Stimulated activated naive CD8-positive, alpha-beta T cell treated with anti-CD3 and anti-CD28 coated beads, Interleukin-15, Interleukin-2, amounts not matched to agents 100 ng/mL and 50 ng/mL, for 24 hours (primary cell): Measurements from ENCODE around the gene FKBP5.
A peak's percentile ranks its signal among the peaks of the same experiment; 100 is the strongest.
"Not testable (repeated sequence)": the region's sequence is repeated elsewhere in the genome, so short reads cannot be mapped to it uniquely, and the experiment has no call there.

Experiments used
- H3K27ac Mint-ChIP-seq: one replicate; pipeline ENCODE4 v1.8.0; 2021; ENCODE audit warnings: mild to moderate bottlenecking, mixed read lengths
- H3K27me3 Mint-ChIP-seq: one replicate; pipeline ENCODE4 v1.8.0; 2021; ENCODE audit warnings: mixed read lengths
- H3K36me3 Mint-ChIP-seq: one replicate; pipeline ENCODE4 v1.8.0; 2021; ENCODE audit warnings: low read depth, mixed read lengths
- H3K4me1 Mint-ChIP-seq: one replicate; pipeline ENCODE4 v1.8.0; 2021; ENCODE audit warnings: low read depth, mixed read lengths
- H3K4me3 Mint-ChIP-seq: one replicate; pipeline ENCODE4 v1.8.0; 2021; ENCODE audit warnings: mild to moderate bottlenecking, mixed read lengths
- H3K9me3 Mint-ChIP-seq: one replicate; pipeline ENCODE4 v1.8.0; 2021; ENCODE audit warnings: mixed read lengths

Gene FKBP5

GRCh38 chr6:35713006-35713767 lies 24.5 kb upstream of the FKBP5 start:
- Mint-ChIP-seq H3K4me3 (no peak overlapping the region), H3K27me3 (no peaks in the 10 kb centered on the region), H3K9me3 (peaks cover 3% of the 10 kb centered on the region)

GRCh38 chr6:35711731-35712130 lies 23.0 kb upstream of the FKBP5 start:
- H3K4me3 Mint-ChIP-seq, result no peak overlapping the region
- H3K27me3 Mint-ChIP-seq, result no peaks in the 10 kb centered on the region
- H3K9me3 Mint-ChIP-seq, result peaks cover 3% of the 10 kb centered on the region
- no peak overlapping the region for H3K27ac Mint-ChIP-seq
- peaks cover 25% of the 10 kb centered on the region for H3K4me1 Mint-ChIP-seq
- peaks cover 4% of the 10 kb centered on the region for H3K36me3 Mint-ChIP-seq

More at GRCh38 chr6:35713006-35713767, 24.5 kb upstream of the FKBP5 start:
- Mint-ChIP-seq H3K27ac (no peak overlapping the region), H3K4me1 (peaks cover 40% of the 10 kb centered on the region), H3K36me3 (peaks cover 4% of the 10 kb centered on the region)

GRCh38 chr6:35710241-35710847 lies 21.6 kb upstream of the FKBP5 start:
- no peaks in the 10 kb centered on the region for H3K27me3 Mint-ChIP-seq
- peaks cover 24% of the 10 kb centered on the region for H3K4me1 Mint-ChIP-seq
- peak overlapping the region; percentile 68 for H3K27ac Mint-ChIP-seq
- H3K4me3 Mint-ChIP-seq, result peak overlapping the region; percentile 9
- peaks cover 4% of the 10 kb centered on the region for H3K36me3 Mint-ChIP-seq
- peaks cover 3% of the 10 kb centered on the region for H3K9me3 Mint-ChIP-seq

- Mint-ChIP-seq H3K36me3 (peaks cover 4% of the 10 kb centered on the region), H3K4me3 (no peak overlapping the region), H3K27ac (no peak overlapping the region), H3K4me1 (peaks cover 21% of the 10 kb centered on the region), H3K27me3 (no peaks in the 10 kb centered on the region), H3K9me3 (peaks cover 3% of the 10 kb centered on the region)
Measured at GRCh38 chr6:35708585-35708984, 19.9 kb upstream of the FKBP5 start.

GRCh38 chr6:35707714-35708407 lies 19.1 kb upstream of the FKBP5 start:
- H3K36me3 Mint-ChIP-seq, result peaks cover 4% of the 10 kb centered on the region
- no peaks in the 10 kb centered on the region for H3K27me3 Mint-ChIP-seq
- peaks cover 14% of the 10 kb centered on the region for H3K4me1 Mint-ChIP-seq
- H3K9me3 Mint-ChIP-seq, result peaks cover 3% of the 10 kb centered on the region
- H3K4me3 Mint-ChIP-seq, result no peak overlapping the region
- no peak overlapping the region for H3K27ac Mint-ChIP-seq

GRCh38 chr6:35706468-35706867 lies 17.8 kb upstream of the FKBP5 start:
- no peak overlapping the region for H3K4me3 Mint-ChIP-seq
- no peak overlapping the region for H3K27ac Mint-ChIP-seq
- peaks cover 4% of the 10 kb centered on the region for H3K36me3 Mint-ChIP-seq
- H3K9me3 Mint-ChIP-seq, result peaks cover 3% of the 10 kb centered on the region
- H3K27me3 Mint-ChIP-seq, result no peaks in the 10 kb centered on the region
- H3K4me1 Mint-ChIP-seq, result peaks cover 14% of the 10 kb centered on the region

- H3K4me1 Mint-ChIP-seq, result no peaks in the 10 kb centered on the region
- no peak overlapping the region for H3K4me3 Mint-ChIP-seq
- H3K9me3 Mint-ChIP-seq, result no peaks in the 10 kb centered on the region
- H3K36me3 Mint-ChIP-seq, result no peaks in the 10 kb centered on the region
- no peak overlapping the region for H3K27ac Mint-ChIP-seq
- no peaks in the 10 kb centered on the region for H3K27me3 Mint-ChIP-seq
Measured at GRCh38 chr6:35703554-35703953, 14.8 kb upstream of the FKBP5 start.

GRCh38 chr6:35698858-35699257 lies 10.1 kb upstream of the FKBP5 start:
- Mint-ChIP-seq H3K27me3 (no peaks in the 10 kb centered on the region), H3K9me3 (no peaks in the 10 kb centered on the region), H3K36me3 (no peaks in the 10 kb centered on the region), H3K4me3 (no peak overlapping the region), H3K4me1 (no peaks in the 10 kb centered on the region), H3K27ac (no peak overlapping the region)

- not testable (repeated sequence) for H3K4me1 Mint-ChIP-seq, H3K27ac Mint-ChIP-seq, H3K27me3 Mint-ChIP-seq, H3K4me3 Mint-ChIP-seq, H3K9me3 Mint-ChIP-seq, H3K36me3 Mint-ChIP-seq
Measured at GRCh38 chr6:35698430-35698829, 9.7 kb upstream of the FKBP5 start.

GRCh38 chr6:35694462-35694861 lies 5.7 kb upstream of the FKBP5 start:
- Mint-ChIP-seq H3K4me3 (no peak overlapping the region), H3K27me3 (no peaks in the 10 kb centered on the region), H3K9me3 (no peaks in the 10 kb centered on the region), H3K27ac (no peak overlapping the region), H3K4me1 (peaks cover 3% of the 10 kb centered on the region), H3K36me3 (no peaks in the 10 kb centered on the region)

GRCh38 chr6:35691027-35691824 lies 2.5 kb upstream of the FKBP5 start:
- H3K27me3 Mint-ChIP-seq, result no peaks in the 10 kb centered on the region

GRCh38 chr6:35690484-35690883 lies 1.8 kb upstream of the FKBP5 start:
- Mint-ChIP-seq H3K4me3 (no peak overlapping the region), H3K4me1 (peaks cover 25% of the 10 kb centered on the region), H3K9me3 (no peaks in the 10 kb centered on the region), H3K36me3 (no peaks in the 10 kb centered on the region), H3K27ac (no peak overlapping the region), H3K27me3 (no peaks in the 10 kb centered on the region)

More at GRCh38 chr6:35691027-35691824, 2.5 kb upstream of the FKBP5 start:
- H3K9me3 Mint-ChIP-seq, result no peaks in the 10 kb centered on the region
- H3K4me1 Mint-ChIP-seq, result peaks cover 19% of the 10 kb centered on the region
- no peak overlapping the region for H3K4me3 Mint-ChIP-seq
- H3K36me3 Mint-ChIP-seq, result no peaks in the 10 kb centered on the region
- no peak overlapping the region for H3K27ac Mint-ChIP-seq

GRCh38 chr6:35690006-35690405 lies 1.3 kb upstream of the FKBP5 start:
- H3K36me3 Mint-ChIP-seq, H3K4me3 Mint-ChIP-seq, H3K9me3 Mint-ChIP-seq, H3K27me3 Mint-ChIP-seq, H3K27ac Mint-ChIP-seq: not testable (repeated sequence)
- peaks cover 25% of the 10 kb centered on the region for H3K4me1 Mint-ChIP-seq

GRCh38 chr6:35687658-35688604 lies 784 bp downstream of the FKBP5 start:
- peak overlapping the region; percentile 81 for H3K27ac Mint-ChIP-seq
- H3K36me3 Mint-ChIP-seq, result no peaks in the 10 kb centered on the region
- no peaks in the 10 kb centered on the region for H3K9me3 Mint-ChIP-seq
- peaks cover 25% of the 10 kb centered on the region for H3K4me1 Mint-ChIP-seq
- peak overlapping the region; percentile 92 for H3K4me3 Mint-ChIP-seq
- H3K27me3 Mint-ChIP-seq, result no peaks in the 10 kb centered on the region
